HG03064 (cell line): ENCODE results near the gene ASTN2.
"Not testable (repeated sequence)": the region's sequence is repeated elsewhere in the genome, so short reads cannot be mapped to it uniquely, and the experiment has no call there.

Experiments used
- ATAC-seq: cut with Tn5 transposase; IDR thresholded peaks from one replicate; pipeline ENCODE4 v1.9.1; 2021; ENCODE audit warnings: low read depth; ENCODE audit not compliant: unreplicated experiment

The ASTN2 gene

GRCh38 chr9:116461632-116462031, 953.2 kb downstream of the ASTN2 start:
- no peak for ATAC-seq

GRCh38 chr9:116460026-116460425, 954.8 kb downstream of the ASTN2 start:
- ATAC-seq = no peak

- no peak for ATAC-seq
Observed at GRCh38 chr9:116459576-116459975, 955.3 kb downstream of the ASTN2 start.

GRCh38 chr9:116456490-116457088, 958.3 kb downstream of the ASTN2 start:
- no peak for ATAC-seq

GRCh38 chr9:116454539-116454938, 960.3 kb downstream of the ASTN2 start:
- not testable (repeated sequence) for ATAC-seq

- no peak for ATAC-seq
Observed at GRCh38 chr9:116453785-116454184, 961.1 kb downstream of the ASTN2 start.

GRCh38 chr9:116452634-116453033, 962.2 kb downstream of the ASTN2 start:
- ATAC-seq = no peak

- no peak for ATAC-seq
Observed at GRCh38 chr9:116452227-116452626, 962.6 kb downstream of the ASTN2 start.

- no peak for ATAC-seq
Observed at GRCh38 chr9:116451500-116452115, 963.2 kb downstream of the ASTN2 start.

- ATAC-seq = peak; percentile 90
Observed at GRCh38 chr9:116450378-116451139, 964.3 kb downstream of the ASTN2 start.

GRCh38 chr9:116449949-116450348, 964.9 kb downstream of the ASTN2 start:
- no peak for ATAC-seq

GRCh38 chr9:116448431-116448830, 966.4 kb downstream of the ASTN2 start:
- ATAC-seq = no peak

GRCh38 chr9:116447934-116448333, 966.9 kb downstream of the ASTN2 start:
- ATAC-seq = no peak

GRCh38 chr9:116442528-116442927, 972.3 kb downstream of the ASTN2 start:
- ATAC-seq = no peak

- no peak for ATAC-seq
Observed at GRCh38 chr9:116437411-116438370, 977.2 kb downstream of the ASTN2 start.

- no peak for ATAC-seq
Observed at GRCh38 chr9:116436121-116436520, 978.7 kb downstream of the ASTN2 start.

GRCh38 chr9:116435706-116436105, 979.2 kb downstream of the ASTN2 start:
- no peak for ATAC-seq

GRCh38 chr9:116434314-116434713, 980.5 kb downstream of the ASTN2 start:
- ATAC-seq = no peak

GRCh38 chr9:116432051-116432450, 982.8 kb downstream of the ASTN2 start:
- ATAC-seq = no peak

- no peak for ATAC-seq
Observed at GRCh38 chr9:116430849-116431248, 984.0 kb downstream of the ASTN2 start.

- no peak for ATAC-seq
Observed at GRCh38 chr9:116425244-116425643, 989.6 kb downstream of the ASTN2 start.
